ENCODE results near the gene IREB2. TPM values are rescaled to one million over a fixed set of nuclear protein-coding genes. Genes with fewer than 3 reads are reported as not detected.

The IREB2 gene
- total RNA-seq, 1 donor from 2014 or later = 76.9 TPM

GRCh38 chr15:78540871-78541743, 103.1 kb downstream of the IREB2 start:
- no peak for DNase-seq (ENCODE audit: extremely low spot score, unreplicated experiment)
- TF ChIP-seq, protein P1, sequence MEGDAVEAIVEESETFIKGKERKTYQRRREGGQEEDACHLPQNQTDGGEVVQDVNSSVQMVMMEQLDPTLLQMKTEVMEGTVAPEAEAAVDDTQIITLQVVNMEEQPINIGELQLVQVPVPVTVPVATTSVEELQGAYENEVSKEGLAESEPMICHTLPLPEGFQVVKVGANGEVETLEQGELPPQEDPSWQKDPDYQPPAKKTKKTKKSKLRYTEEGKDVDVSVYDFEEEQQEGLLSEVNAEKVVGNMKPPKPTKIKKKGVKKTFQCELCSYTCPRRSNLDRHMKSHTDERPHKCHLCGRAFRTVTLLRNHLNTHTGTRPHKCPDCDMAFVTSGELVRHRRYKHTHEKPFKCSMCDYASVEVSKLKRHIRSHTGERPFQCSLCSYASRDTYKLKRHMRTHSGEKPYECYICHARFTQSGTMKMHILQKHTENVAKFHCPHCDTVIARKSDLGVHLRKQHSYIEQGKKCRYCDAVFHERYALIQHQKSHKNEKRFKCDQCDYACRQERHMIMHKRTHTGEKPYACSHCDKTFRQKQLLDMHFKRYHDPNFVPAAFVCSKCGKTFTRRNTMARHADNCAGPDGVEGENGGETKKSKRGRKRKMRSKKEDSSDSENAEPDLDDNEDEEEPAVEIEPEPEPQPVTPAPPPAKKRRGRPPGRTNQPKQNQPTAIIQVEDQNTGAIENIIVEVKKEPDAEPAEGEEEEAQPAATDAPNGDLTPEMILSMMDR (conservative IDR thresholded peaks at IDR 0.05) = no peak
- H3K4me3 Mint-ChIP-seq = peak overlapping the region; percentile 100
- no peaks in the 10 kb centered on the region for H3K9me3 Mint-ChIP-seq
- H3K27me3 Mint-ChIP-seq = no peaks in the 10 kb centered on the region
- H3K27ac Mint-ChIP-seq = peak overlapping the region; percentile 95
- peaks cover 13% of the 10 kb centered on the region for H3K36me3 Mint-ChIP-seq
- H3K4me1 Mint-ChIP-seq (ENCODE audit: unreplicated experiment) = peaks cover 10% of the 10 kb centered on the region

- peak overlapping the region; percentile 100 for H3K4me3 Mint-ChIP-seq
- H3K27ac Mint-ChIP-seq = peak overlapping the region; percentile 95
- H3K4me1 Mint-ChIP-seq (ENCODE audit: unreplicated experiment) = peaks cover 10% of the 10 kb centered on the region
- peaks cover 13% of the 10 kb centered on the region for H3K36me3 Mint-ChIP-seq
- TF ChIP-seq, protein P1 (conservative IDR thresholded peaks at IDR 0.05) = no peak
- H3K27me3 Mint-ChIP-seq = no peaks in the 10 kb centered on the region
- no peak for DNase-seq (ENCODE audit: extremely low spot score, unreplicated experiment)
- no peaks in the 10 kb centered on the region for H3K9me3 Mint-ChIP-seq
Measured at GRCh38 chr15:78541744-78542034, 103.7 kb downstream of the IREB2 start.

DNA sequence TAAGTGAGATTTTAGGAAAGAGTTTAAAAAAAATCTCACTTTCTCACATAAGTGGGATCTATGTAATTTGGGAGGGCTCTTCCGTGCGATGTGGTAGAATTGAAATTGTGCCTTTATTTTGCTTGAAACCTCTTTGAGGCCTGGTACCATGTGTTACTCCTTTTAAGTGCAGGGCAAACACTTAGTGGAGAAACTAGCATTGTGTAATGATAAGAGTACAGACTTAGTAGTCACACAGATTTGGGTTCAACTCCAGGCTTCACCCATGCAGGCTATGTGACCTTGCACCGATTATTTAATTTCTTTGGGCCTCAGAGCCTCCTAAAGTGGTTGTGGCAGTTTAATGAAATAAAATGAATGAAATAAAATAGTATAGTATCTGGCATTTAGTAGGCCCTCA, 104.6 kb downstream of the IREB2 start:
- TF ChIP-seq, protein P1 (conservative IDR thresholded peaks at IDR 0.05) = no peak
- Mint-ChIP-seq H3K4me3 (peak overlapping the region; percentile 73), H3K36me3 (peaks cover 17% of the 10 kb centered on the region), H3K27me3 (no peaks in the 10 kb centered on the region), H3K9me3 (no peaks in the 10 kb centered on the region), H3K4me1 (ENCODE audit: unreplicated experiment) (peaks cover 10% of the 10 kb centered on the region), H3K27ac (no peak overlapping the region)
- no peak for DNase-seq (ENCODE audit: extremely low spot score, unreplicated experiment)

- Mint-ChIP-seq H3K4me3 (no peak overlapping the region), H3K27me3 (peaks cover 4% of the 10 kb centered on the region), H3K4me1 (ENCODE audit: unreplicated experiment) (no peaks in the 10 kb centered on the region), H3K36me3 (peaks cover 23% of the 10 kb centered on the region), H3K9me3 (no peaks in the 10 kb centered on the region), H3K27ac (no peak overlapping the region)
- no peak for DNase-seq (ENCODE audit: extremely low spot score, unreplicated experiment)
- TF ChIP-seq, protein P1 (conservative IDR thresholded peaks at IDR 0.05) = no peak
Measured at GRCh38 chr15:78550194-78550593, 112.2 kb downstream of the IREB2 start.

DNA sequence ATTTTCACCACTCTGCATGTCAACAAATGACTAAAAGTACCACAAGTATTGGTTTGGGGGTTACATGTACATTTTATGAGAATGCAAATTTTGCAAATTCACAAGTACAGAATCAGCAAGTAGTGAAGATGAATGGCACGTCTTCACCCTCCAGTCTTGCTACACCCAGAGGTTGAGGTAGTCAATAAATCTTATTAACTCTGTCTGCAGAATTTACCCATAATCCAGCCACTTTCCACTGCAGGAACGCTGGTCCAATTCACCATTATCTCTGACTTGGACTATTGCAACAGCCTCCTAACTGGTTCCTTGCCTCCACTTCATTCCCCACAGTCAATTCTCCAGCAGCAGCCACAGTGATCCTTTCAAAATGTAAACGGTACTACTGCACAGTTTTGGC, 112.8 kb downstream of the IREB2 start:
- Mint-ChIP-seq H3K27me3 (peaks cover 4% of the 10 kb centered on the region), H3K4me3 (no peak overlapping the region), H3K36me3 (peaks cover 18% of the 10 kb centered on the region), H3K27ac (no peak overlapping the region), H3K9me3 (no peaks in the 10 kb centered on the region), H3K4me1 (ENCODE audit: unreplicated experiment) (no peaks in the 10 kb centered on the region)
- TF ChIP-seq, protein P1 (conservative IDR thresholded peaks at IDR 0.05) = no peak
- no peak for DNase-seq (ENCODE audit: extremely low spot score, unreplicated experiment)

Other genes with a start within 250 kb of the IREB2 start
- gene ACSBG1, start 203.7 kb upstream of the IREB2 start, total RNA-seq (ENCODE audit: low replicate concordance) = 0.71 TPM in 1 of 2 replicates, not detected in the other
- gene DNAJA4, start 173.7 kb upstream of the IREB2 start, total RNA-seq (ENCODE audit: low replicate concordance) = 0.10 and 15.0 TPM in 2 replicates
- gene SKIC8, start 138.6 kb upstream of the IREB2 start, total RNA-seq (ENCODE audit: low replicate concordance) = 43.6 and 54.4 TPM in 2 replicates
- gene CRABP1, start 97.9 kb upstream of the IREB2 start, total RNA-seq (ENCODE audit: low replicate concordance) = 20.5 and 685 TPM in 2 replicates
- gene HYKK, start 69.4 kb downstream of the IREB2 start, total RNA-seq (ENCODE audit: low replicate concordance) = 3.3 and 6.8 TPM in 2 replicates
- 182 and 209 TPM in 2 replicates for gene PSMA4, start 102.2 kb downstream of the IREB2 start, total RNA-seq (ENCODE audit: low replicate concordance)
- 2.3 and 11.5 TPM in 2 replicates for gene CHRNA5, start 127.3 kb downstream of the IREB2 start, total RNA-seq (ENCODE audit: low replicate concordance)
- gene CHRNA3, start 182.8 kb downstream of the IREB2 start, total RNA-seq (ENCODE audit: low replicate concordance) = 8.4 and 19.2 TPM in 2 replicates
- 3.8 and 4.6 TPM in 2 replicates for gene CHRNB4, start 203.0 kb downstream of the IREB2 start, total RNA-seq (ENCODE audit: low replicate concordance)

Measured in type B pancreatic cell (in vitro differentiated cells).